SU-DHL-6 (cell line): Measurements from ENCODE around the gene HSP90AA1.
A peak's percentile ranks its signal among the peaks of the same experiment; 100 is the strongest.

ENCODE experiments used
- H2AFZ ChIP-seq: fragments of 200-600 bp; sonication (generic); 2 replicates; pipeline ENCODE4 v1.6.1; 2014; ENCODE audit warnings: low read depth, mild to moderate bottlenecking, moderate library complexity, mixed read lengths, antibody characterized with exemption, low read length; ENCODE audit not compliant: severe bottlenecking
- H3F3A ChIP-seq: fragments of 200-600 bp; shearing (Covaris generic); 2 replicates; pipeline ENCODE4 v1.6.0; 2016; ENCODE audit warnings: antibody characterized with exemption, mild to moderate bottlenecking; ENCODE audit not compliant: insufficient read depth
- H3K27ac ChIP-seq: fragments of 200-600 bp; sonication (generic); 2 replicates; pipeline ENCODE4 v1.5.1; 2016; ENCODE audit warnings: low read depth, mild to moderate bottlenecking, low read length, moderate library complexity, mixed read lengths
- H3K27me3 ChIP-seq: fragments of 200-600 bp; sonication (generic), shearing (Covaris generic); 2 replicates; pipeline ENCODE4 v1.6.0; 2014; ENCODE audit warnings: mild to moderate bottlenecking, low read length
- H3K36me3 ChIP-seq: fragments of 200-600 bp; sonication (generic); 2 replicates; pipeline ENCODE4 v1.6.1; 2014; ENCODE audit warnings: mild to moderate bottlenecking, low read length, mixed read lengths
- H3K4me2 ChIP-seq: fragments of 300-600, 200-600 bp; shearing (Covaris generic), sonication (generic); 2 replicates; pipeline ENCODE4 v1.6.0; 2014; ENCODE audit warnings: low read length, low read depth, mild to moderate bottlenecking; ENCODE audit not compliant: poor library complexity, severe bottlenecking
- H3K4me3 ChIP-seq: fragments of 200-600 bp; sonication (generic); 2 replicates; pipeline ENCODE4 v1.5.1; 2014; ENCODE audit warnings: antibody characterized with exemption, low read length, mild to moderate bottlenecking, mixed read lengths; ENCODE audit not compliant: insufficient read depth, poor library complexity, severe bottlenecking
- H3K79me2 ChIP-seq: fragments of 200-600 bp; sonication (generic); 2 replicates; pipeline ENCODE4 v1.6.1; 2014; ENCODE audit warnings: mild to moderate bottlenecking, low read length, moderate library complexity; ENCODE audit not compliant: insufficient read depth
- H3K9ac ChIP-seq: fragments of 200-600 bp; sonication (generic); 2 replicates; pipeline ENCODE4 v1.7.0; 2014; ENCODE audit warnings: mild to moderate bottlenecking, low read length
- H3K9me2 ChIP-seq: fragments of 200-600 bp; sonication (generic); replicated peaks from 2 replicates; pipeline ENCODE4 v1.6.1; 2014; ENCODE audit warnings: low read length; ENCODE audit not compliant: insufficient read depth
- H3K9me3 ChIP-seq: fragments of 200-600 bp; sonication (generic); 2 replicates; pipeline ENCODE4 v1.6.1; 2014; ENCODE audit warnings: low read length, mixed read lengths; ENCODE audit not compliant: insufficient read depth
- H4K20me1 ChIP-seq: fragments of 200-600 bp; sonication (generic); 2 replicates; pipeline ENCODE4 v1.6.1; 2014; ENCODE audit warnings: low read depth, mild to moderate bottlenecking, antibody characterized with exemption, low read length, moderate library complexity, mixed read lengths
- EZH2phosphoT487 ChIP-seq: fragments of 200-600 bp; sonication (generic), shearing (Covaris generic); conservative IDR thresholded peaks from 2 replicates; pipeline ENCODE4 v1.6.1; 2018; ENCODE audit warnings: mild to moderate bottlenecking, antibody characterized with exemption, low read length, moderate library complexity, mixed read lengths
- TF ChIP-seq, protein P1 (sequence below): fragments of 200-600 bp; sonication (generic); IDR thresholded peaks from one replicate; pipeline ENCODE4 v1.5.1; 2017; ENCODE audit warnings: antibody characterized with exemption, mild to moderate bottlenecking, low read length, moderate library complexity; ENCODE audit not compliant: insufficient read depth, poor library complexity, severe bottlenecking

Gene HSP90AA1

DNA sequence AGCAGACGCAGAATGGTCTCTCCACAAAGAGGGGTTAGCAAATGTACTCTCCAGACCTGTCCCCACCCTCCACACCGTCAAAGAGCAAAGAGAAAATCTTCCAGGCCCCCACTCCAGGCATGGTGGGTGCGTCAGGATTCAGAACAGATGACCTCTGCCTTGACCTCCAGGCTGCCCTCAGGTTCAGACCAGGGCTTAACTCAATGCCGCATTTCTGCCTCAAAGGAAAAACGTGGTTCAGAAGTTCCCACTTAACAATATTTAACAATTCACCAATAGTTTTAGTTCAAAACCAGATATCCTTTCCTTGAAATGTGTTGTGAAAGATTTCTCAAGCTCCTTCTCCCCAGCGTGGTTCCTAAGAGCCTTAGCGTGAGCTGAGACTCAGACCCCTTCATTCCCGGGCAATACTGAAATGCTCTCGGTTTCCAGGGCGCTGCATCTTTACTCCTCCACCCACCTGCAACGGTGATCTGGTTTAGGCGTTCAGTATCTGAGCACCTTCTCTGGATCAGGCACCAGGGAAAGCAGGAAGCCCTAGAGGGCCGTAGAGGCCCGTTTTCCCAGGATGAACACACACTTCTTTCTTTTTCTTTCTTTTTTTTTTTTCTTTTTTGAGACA is 22.9 kb downstream of the HSP90AA1 start:
- H4K20me1 ChIP-seq: no peaks in the 10 kb centered on the region
- no peak overlapping the region for H3K4me3 ChIP-seq
- no peak overlapping the region for H2AFZ ChIP-seq
- H3K36me3 ChIP-seq: no peaks in the 10 kb centered on the region
- no peaks in the 10 kb centered on the region for H3K9me2 ChIP-seq
- no peaks in the 10 kb centered on the region for H3F3A ChIP-seq
- no peaks in the 10 kb centered on the region for H3K9me3 ChIP-seq
- TF ChIP-seq, protein P1, sequence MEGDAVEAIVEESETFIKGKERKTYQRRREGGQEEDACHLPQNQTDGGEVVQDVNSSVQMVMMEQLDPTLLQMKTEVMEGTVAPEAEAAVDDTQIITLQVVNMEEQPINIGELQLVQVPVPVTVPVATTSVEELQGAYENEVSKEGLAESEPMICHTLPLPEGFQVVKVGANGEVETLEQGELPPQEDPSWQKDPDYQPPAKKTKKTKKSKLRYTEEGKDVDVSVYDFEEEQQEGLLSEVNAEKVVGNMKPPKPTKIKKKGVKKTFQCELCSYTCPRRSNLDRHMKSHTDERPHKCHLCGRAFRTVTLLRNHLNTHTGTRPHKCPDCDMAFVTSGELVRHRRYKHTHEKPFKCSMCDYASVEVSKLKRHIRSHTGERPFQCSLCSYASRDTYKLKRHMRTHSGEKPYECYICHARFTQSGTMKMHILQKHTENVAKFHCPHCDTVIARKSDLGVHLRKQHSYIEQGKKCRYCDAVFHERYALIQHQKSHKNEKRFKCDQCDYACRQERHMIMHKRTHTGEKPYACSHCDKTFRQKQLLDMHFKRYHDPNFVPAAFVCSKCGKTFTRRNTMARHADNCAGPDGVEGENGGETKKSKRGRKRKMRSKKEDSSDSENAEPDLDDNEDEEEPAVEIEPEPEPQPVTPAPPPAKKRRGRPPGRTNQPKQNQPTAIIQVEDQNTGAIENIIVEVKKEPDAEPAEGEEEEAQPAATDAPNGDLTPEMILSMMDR: no peak
- no peak for TF ChIP-seq EZH2phosphoT487
- H3K4me2 ChIP-seq: no peak overlapping the region
- H3K27ac ChIP-seq: no peak overlapping the region
- H3K79me2 ChIP-seq: no peaks in the 10 kb centered on the region
- H3K9ac ChIP-seq: no peak overlapping the region
- H3K27me3 ChIP-seq: no peaks in the 10 kb centered on the region

DNA sequence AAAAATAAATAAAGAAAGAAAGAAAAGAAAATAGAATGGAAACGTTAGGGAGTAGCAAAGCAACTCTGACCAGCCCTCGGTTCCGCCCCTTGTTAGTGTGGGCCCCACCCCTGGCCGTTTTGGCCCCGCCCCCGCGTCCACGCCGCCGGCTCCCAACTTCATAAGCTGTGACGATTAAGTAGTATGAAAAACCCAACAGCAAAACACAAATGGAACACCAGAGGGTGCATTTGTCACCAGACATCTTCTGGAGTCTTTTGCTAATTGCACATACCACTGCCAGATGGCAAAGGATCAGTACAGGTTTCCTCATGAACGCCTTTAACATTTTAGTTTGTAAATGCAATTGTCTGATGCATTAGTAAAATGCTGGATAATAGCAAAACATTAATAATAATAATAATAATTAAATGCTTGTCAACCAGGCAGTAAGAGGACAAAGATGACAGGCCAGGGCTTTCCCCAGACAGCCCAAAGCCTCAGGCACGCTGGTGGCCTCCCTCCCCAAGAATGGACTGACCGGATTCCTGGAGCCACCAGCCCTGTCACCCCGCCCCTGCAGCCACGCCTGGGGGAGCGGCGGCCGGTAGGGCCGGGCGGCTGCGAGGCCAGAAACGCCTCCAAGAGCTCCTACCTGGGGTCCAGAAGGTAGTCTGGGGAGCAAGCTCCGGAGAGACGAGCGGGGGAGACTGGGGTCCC is 23.6 kb downstream of the HSP90AA1 start:
- no peaks in the 10 kb centered on the region for H3K79me2 ChIP-seq
- H3K4me2 ChIP-seq: no peak overlapping the region
- no peak overlapping the region for H3K4me3 ChIP-seq
- H3K27me3 ChIP-seq: no peaks in the 10 kb centered on the region
- no peak overlapping the region for H3K27ac ChIP-seq
- no peaks in the 10 kb centered on the region for H3K36me3 ChIP-seq
- H3F3A ChIP-seq: no peaks in the 10 kb centered on the region
- no peaks in the 10 kb centered on the region for H4K20me1 ChIP-seq
- H2AFZ ChIP-seq: no peak overlapping the region
- TF ChIP-seq EZH2phosphoT487: no peak
- TF ChIP-seq, protein P1: peak; percentile 43
- no peak overlapping the region for H3K9ac ChIP-seq
- no peaks in the 10 kb centered on the region for H3K9me2 ChIP-seq
- H3K9me3 ChIP-seq: no peaks in the 10 kb centered on the region

DNA sequence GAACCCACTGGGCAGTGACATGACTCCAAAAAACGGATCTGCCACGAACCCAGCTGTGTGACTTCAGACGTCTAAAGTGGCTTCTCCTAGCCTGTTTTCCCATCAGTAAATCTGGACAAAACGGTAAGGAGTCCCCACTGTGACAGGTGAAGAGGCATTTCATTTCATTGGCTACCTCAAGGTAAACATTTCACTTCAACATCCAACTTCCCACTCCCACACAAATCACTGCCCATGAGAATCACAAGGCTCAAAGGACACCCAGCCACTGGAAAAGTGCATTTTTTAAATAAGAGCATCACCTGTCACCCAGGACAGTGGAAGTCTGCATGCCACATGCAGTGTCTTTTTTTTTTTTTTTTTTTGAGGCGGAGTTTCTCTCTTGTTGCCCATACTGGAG is 27.9 kb downstream of the HSP90AA1 start:
- Histone ChIP-seq H3F3A (no peaks in the 10 kb centered on the region), H2AFZ (no peak overlapping the region), H3K9me3 (no peaks in the 10 kb centered on the region), H3K27ac (no peak overlapping the region), H4K20me1 (no peaks in the 10 kb centered on the region), H3K79me2 (no peaks in the 10 kb centered on the region), H3K4me2 (no peak overlapping the region), H3K36me3 (no peaks in the 10 kb centered on the region), H3K9ac (no peak overlapping the region), H3K27me3 (no peaks in the 10 kb centered on the region), H3K4me3 (no peak overlapping the region), H3K9me2 (no peaks in the 10 kb centered on the region)
- TF ChIP-seq, protein P1: no peak
- TF ChIP-seq EZH2phosphoT487: no peak
